H1 (cell line): Measurements from ENCODE around the gene LSG1. TPM values are rescaled to one million over a fixed set of nuclear protein-coding genes. Genes with fewer than 3 reads are reported as not detected.

Source experiments
- CBX8 ChIP-seq: fragments of 300-800, 300-1000 bp; sonication (generic); IDR thresholded peaks from 2 replicates; pipeline ENCODE4 v1.7.1; 2016; ENCODE audit warnings: low read depth, low read length, borderline replicate concordance
- NRF1 ChIP-seq: IDR thresholded peaks from 2 replicates; pipeline ENCODE4 v1.6.1; 2011; ENCODE audit warnings: mild to moderate bottlenecking, low read depth, low read length, improper control_type of control experiment
- POLR2AphosphoS5 ChIP-seq: IDR thresholded peaks from 2 replicates; pipeline ENCODE4 v1.6.1; 2011; ENCODE audit warnings: low read depth, low read length
- SRF ChIP-seq: IDR thresholded peaks from 2 replicates; pipeline ENCODE4 v1.6.1; 2011; ENCODE audit warnings: mild to moderate bottlenecking, low read depth, low read length, moderate library complexity
- TEAD4 ChIP-seq: IDR thresholded peaks from 2 replicates; pipeline ENCODE4 v1.6.1; 2012; ENCODE audit warnings: low read depth, low read length, inconsistent platforms, mixed read lengths
- polyA plus RNA-seq, 7 experiments: library from polyadenylated mRNA; depleted of rRNA in 3 of 7; stranded (reverse) in 5 of 7; unstranded in 2 of 7; fragments of >200 nt in 5 of 7; fragments of 200-250 nt in 2 of 7; gene quantifications; 1 replicate in 5 of 7; 2 replicates in 1 of 7; 4 replicates in 1 of 7; pipeline versions ENCODE4 v1.2.1 to v1.2.3, GENCODE V29; 2011 to 2013; ENCODE audit warnings: missing spikeins in 2 of 7, mixed read lengths in 2 of 7
- total RNA-seq: library from RNA; stranded (reverse); fragmentation: NEBNext Ultra II Directional; extraction: Animal tissue kit (Norgen Biotek cat#: 25700); gene quantifications from 2 replicates; pipeline ENCODE4 v1.2.1, GENCODE V29; 2021

Gene LSG1
- total and polyA plus RNA-seq, 2 of the 8 experiments (the other 6 are each of a cell fraction or from before 2014, with no cell fraction given), result 23.7 to 47.6 TPM

DNA sequence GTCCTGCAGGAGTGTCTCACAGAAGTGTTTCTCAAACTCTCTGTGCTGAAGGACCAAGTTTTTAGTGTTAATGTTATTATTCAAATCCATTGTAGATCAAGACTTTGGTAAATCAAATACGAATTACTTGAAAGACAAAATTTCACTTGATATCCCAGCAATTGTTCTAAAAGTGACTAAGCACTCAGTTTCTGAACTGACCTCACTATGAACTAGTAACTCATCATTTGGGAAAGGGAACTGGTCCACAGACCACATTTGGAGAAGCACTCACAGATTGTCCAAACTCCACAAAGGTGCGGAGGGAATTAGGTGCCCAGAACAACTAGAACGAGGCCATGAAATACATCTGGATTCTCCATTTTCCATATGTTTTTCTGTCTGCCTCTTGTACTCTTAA, 39.3 kb upstream of the LSG1 start (continued):
- TF ChIP-seq CBX8, result no peak
- no peak for TF ChIP-seq TEAD4
- TF ChIP-seq SRF, result no peak
- no peak for TF ChIP-seq POLR2AphosphoS5
- TF ChIP-seq NRF1, result no peak
